Stimulated activated CD8-positive, alpha-beta memory T cell treated with anti-CD3 and anti-CD28 coated beads, Interleukin-15, amount 100 ng/mL, for 1 hour (primary cell): ENCODE measurements around the gene SMOC2.

ENCODE experiments used
- DNase-seq: peaks from one replicate; pipeline ENCODE4 v3.0.0-alpha.2; 2020; ENCODE audit warnings: low read depth

The SMOC2 gene

DNA sequence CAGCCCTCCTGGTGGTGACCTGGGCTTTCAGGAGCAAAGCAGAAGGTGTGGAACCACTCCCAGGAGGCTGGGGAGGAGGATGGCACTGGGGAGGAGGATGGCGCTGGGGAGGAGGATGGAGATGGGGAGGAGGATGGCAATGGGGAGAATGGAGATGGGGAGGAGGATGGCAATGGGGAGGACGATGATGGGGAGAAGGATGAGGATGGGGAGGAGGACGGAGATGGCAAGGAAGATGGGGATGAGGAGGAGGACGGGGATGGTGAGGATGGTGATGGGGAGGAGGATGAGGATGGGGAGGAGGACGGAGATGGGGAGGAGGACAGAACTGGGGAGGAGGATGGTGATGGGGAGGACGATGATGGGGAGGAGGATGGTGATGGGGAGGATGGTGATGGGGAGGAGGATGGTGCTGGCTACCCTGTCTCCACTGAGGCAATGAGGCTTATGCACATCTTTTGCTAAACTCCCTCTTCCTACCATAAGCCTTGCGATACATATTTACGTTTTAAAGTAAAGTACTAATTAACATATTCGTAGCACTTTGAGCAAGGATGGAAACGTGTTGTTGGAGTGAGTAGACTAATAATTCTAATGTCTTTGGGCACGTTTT, 7.4 kb downstream of the SMOC2 start:
- DNase-seq, result no peak

DNA sequence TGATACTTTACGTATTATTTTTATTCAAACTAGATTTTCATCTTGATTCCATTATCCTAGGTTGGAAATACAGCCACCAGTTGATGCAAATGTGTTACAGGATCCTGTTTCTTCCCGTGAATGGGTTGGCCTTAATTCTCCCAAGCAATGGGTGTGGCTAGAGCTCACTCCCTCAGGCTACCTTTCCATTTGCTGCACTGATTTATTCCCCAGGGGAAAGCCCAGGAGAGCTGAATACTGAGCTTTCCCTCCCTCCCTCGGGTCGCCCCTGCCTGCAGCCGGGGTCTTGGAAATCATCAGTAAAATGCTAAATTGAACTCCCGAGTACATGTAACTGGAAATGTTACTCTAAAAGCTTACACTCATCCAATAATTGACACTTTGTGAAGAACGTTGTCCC, 9.9 kb downstream of the SMOC2 start:
- no peak for DNase-seq

DNA sequence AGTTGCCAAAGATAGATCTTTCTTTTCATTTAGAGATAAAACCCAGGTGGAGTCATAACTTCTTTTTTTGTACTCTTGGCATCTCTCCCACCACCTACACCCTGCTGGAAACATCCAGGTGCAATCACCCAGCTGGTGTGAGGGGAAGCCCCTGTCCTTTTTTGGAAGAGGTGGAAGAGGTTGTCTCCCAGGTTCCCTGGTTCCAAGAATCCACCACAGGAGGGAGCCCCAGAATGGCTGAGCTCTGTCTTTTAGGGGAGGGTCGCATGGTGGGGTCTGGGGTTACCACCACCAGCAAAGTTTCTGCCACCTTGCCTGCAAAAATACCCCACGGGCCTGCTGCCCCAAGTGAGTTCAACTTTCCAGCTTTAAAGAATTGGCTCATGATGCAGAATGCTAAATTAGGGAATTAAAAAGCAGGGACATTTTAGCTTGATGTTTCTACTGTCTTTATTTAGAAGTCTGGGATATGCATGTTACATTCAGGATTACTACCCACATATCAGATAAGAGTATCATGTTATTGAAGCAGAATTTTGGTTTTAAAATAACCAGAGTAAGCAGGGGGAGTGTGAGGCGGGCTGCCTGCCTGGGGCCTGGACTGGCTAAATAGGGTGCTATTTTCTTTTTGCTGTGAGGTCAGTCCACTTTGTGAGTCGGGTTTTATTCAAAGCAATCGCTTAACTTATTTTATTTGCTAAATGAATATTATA, 11.0 kb downstream of the SMOC2 start:
- DNase-seq, result no peak

DNA sequence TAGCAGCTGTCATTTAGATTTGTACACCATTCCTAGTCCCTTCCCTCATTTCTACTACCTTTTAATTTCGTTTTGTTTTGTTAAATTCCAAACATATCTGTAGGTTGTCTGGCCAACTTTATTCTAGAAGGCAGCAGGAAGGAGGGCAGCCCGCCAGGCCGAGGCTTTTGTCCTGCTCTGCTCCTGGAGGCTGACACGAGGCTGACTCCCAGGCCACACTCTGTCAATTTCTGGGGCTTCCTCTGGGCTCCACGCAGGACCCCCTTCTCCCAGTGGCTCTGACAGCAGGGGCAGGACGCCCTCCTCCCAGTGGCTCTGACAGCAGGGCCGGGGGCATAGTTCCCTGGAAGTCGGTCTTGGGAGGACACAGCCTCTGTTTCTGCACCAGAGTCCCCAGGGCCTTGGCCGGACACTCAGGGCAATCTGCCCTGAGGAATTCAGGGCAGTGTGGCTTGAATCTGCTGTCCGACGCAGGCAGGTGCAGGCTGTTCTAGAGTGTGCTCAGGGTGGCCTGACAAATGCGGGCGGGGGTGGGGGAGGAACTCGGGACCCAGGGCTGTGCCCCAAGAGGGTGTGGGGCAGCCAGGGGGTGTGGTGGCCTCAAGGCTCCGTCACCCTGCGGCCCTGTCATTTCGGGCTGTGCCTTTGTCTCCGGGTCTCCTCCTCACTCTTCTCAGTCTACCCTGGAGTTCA, 11.8 kb downstream of the SMOC2 start:
- DNase-seq, result no peak

DNA sequence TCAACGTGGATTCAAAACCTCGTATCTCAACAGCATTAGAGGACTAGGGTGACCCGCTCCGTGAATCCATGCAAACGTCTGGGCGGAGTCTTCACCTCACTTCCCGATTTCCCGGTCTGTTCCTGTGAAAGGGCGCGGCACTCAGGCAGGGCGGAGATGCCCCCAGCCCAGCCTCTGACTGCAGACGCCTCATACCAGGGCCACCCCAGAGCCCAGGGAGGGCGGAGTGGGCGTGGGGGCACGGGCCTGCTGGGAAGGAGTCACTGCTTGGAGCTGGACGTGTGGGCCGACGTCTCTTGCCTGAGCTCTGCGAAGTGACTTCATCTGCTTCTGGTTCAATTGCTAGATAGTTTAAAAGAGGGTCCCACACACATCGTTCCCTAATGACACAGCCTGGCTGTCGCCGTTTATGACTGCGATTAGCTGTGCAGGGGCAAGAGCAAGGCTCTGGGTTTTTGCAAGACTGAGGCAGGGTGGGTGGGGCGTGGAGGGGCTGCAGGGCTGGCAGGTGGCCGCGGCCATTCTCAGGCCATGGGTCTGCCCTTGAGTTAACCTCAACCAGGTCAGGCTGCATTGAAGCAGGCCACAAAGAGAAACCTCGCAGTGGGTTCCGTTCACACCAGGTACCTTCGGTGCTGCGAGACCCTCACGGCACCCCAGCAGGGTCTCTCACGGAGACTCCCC, 15.0 kb downstream of the SMOC2 start:
- DNase-seq, result no peak

DNA sequence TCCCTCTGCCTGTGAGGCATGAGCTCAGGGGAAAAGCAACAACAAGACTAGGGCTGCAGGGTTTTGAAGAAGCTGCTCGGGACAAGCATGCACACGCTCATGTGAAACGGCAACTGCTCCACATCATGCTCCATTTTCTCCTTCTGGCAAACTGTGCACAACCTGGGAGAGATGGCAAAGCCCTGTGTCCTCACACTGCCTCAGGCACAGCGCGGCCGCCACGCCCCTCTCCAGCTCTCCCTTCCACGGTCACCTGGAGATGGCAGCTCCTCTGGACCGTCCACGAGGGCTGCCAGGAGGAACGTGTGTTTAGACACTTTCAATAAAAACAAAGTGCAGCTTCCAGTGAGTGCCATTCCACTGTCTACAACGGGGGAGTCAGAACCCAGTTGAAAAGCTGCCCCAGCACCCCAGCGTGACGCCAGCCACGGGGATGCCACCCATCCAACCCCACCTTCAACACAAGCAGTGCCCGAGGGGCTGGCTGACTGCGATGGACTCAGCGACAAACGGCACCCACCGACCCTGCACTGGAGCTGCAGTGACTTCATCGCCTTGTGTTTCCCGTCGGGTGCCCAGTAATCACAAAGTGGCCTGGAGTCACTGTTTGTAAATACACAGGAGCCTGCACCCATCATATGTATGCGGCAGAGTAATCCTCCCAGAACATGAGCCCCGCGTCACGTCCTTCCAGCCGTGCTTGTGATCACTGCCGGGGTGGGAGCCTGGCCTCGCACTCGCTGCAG, 16.1 kb downstream of the SMOC2 start:
- DNase-seq, result no peak

DNA sequence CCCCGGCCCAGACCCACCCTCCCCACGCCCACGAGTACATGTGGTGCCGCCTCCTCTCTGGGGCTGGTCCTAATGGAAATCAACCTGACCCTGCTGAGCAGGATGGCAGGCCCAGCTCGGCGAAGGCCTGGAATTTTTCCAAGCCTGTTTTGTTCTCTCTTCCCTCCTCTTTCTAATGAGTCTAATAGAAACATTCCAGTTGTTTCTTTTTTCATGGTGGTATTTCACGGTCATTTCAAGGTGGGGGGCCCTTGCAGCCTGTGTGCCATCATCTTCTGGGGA, 16.6 kb downstream of the SMOC2 start:
- no peak for DNase-seq

DNA sequence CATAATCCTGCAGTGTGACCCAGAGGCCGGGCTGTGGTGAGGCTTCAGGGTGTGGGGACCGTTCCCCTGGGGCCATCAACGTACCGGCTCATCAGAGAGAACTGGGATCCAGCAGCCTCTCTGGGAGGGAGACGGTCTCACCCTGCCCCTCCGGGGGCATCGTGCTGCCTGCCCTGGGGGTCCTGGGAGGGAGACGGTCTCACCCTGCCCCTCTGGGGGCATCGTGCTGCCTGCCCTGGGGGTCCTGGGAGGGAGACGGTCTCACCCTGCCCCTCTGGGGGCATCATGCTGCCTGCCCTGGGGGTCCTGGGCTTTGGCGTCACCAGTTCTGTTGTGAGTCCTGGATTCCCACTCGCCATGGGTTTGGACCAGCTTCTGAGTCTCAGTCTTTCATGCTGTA, 17.1 kb downstream of the SMOC2 start:
- DNase-seq, result no peak

DNA sequence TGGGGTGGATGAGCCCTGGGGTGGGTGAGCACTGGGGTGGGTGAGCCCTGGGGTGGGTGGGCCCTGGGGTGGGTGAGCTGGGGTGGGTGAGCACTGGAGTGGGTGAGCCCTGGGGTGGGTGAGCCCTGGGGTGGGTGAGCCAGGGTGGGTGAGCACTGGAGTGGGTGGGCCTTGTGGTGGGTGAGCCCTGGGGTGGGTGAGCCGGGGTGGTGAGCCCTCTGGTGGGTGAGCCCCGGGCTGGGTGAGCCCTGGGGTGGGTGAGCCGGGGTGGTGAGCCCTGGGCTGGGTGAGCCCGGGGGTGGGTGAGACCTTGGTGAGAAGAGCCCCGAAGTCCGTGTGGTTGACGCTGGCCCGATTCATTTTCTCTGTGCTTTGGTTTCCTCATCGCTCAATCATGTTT, 18.6 kb downstream of the SMOC2 start:
- no peak for DNase-seq

DNA sequence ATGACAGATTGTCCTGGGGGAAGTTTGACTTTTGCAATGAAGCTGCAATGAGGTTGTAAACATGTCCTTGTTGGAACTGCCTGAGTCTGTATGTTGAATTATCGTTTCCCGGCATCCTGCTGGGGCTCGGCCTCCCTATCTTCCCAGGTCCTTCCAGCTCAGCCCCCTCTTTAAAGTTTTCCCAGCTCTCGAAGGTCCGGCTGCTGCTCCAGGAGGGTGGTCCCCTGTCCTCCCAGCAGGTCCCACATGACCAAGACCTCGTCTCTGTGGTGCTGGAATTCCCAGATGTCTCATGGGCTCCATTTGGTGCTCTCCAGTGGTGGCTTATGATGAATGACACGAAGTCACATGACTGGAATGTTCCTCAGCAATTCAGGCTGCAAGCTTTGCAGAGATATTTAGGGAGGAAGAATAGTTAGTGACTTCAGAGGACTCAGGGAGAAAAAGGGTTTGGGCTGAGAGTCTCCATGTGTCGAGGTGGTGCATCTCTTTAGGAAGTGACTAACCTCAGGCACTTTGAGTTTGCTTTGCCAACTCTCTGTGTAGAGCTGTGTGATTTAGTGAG, 21.4 kb downstream of the SMOC2 start:
- no peak for DNase-seq

DNA sequence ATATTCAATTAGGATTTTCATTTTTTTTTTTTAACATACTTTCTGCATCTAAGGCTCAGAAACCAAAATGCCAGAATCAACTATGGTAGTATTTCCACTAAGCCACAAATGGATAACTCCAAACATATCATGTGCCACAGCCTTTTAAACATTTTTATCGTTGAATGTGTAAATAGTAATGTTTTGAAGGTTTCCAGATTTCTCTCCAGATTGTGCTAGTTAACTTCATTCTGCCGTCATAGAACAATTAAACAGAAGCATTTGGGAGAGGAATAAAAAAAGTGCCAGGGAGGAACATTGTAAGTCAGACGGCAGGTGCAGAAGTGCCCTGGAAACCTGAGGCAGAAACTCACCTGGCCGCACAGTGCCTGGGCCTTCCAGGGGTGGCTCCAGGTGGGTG, 23.6 kb downstream of the SMOC2 start:
- no peak for DNase-seq

DNA sequence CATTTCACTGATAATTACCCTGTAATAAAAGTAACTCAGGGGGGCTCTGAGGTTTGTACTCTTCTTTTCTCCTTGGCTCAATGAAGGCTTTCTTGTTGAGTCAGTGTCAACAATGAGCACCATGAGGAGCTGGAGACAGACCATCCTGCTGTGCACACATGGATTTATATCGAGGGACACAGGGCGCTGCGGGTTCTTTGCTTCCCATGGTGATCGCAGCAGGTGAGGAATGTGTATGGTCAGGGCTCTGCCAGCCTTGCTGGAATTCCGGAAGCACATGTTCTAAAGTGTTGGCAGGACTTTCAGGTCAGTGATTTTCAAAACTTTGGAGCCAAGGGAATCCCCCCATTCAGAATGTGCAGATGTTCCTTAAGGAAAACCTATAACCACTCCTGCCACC, 27.1 kb downstream of the SMOC2 start:
- DNase-seq, result no peak

DNA sequence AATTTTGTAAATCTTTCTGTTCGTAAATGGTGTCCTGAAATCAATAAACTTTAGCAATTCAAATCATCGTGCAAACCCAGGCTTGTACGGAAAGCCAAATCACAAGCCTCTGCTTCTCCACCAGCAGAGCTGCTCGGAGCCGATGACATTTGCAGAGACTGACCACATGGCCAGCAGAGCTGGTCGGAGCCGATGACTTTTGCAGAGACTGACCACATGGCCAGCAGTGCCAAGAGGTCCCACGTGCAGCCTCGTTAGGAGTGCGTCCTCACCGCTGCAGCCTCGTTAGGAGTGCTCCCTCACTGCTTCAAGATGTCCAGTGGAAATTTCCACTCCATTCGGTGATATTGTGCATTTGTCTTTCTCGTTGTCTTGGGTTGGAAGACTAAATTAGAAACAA, 28.5 kb downstream of the SMOC2 start:
- DNase-seq, result no peak

DNA sequence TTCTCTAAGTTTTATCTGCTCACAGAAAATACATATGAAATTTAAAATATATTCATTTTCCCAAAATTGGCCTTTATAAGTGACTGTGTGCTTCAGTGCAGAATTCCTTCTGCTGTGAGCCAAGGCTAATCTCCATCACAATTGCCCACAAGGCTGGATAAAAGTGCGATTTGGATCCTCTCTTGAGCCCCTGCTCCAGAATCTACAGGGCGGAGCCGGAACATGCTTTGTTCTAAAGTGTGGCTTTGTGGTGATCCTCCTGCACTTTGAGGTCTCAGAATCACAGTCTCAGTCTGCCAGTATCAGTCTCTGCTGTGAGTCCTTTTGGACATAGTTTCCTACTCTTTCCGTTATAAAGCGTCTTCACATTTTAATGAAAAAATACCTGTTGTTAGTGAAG, 28.9 kb downstream of the SMOC2 start:
- no peak for DNase-seq

DNA sequence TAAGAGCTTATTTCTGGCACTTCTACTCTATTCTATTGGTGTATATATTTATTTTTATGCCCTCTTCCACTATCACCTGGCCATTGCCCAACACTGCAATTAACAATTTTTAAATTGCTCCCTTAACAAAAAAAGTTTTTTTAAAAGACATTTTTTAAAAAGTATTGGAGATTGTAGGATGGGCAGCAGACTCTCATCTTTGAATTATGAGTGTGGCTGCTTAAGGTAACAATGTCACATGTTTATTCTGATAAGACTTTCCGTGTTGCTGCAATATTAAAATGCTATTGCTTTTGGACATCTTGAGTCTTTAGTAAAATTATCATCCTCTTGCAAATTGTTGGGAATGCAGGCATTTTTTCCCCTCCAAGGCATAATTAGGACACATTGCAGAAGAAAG, 31.4 kb downstream of the SMOC2 start:
- no peak for DNase-seq

DNA sequence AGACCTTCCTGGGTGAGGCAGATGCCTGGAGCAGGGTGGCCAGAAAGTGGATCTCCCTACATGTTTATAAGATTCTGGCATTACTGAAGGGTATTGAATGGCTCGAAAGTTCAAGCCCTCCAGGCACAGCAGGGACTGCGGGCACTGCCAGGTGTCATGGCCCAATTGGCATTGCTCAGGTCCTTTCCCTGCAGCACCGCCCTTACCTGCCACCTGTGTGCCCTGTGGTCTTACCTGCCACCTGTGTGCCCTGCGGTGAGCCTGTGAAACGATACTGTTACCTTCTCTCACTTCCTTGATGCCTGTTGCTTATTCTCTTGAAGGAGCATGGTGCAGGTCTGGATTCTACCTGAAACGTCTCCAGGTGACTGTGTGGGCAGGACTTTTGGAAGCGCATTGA, 32.2 kb downstream of the SMOC2 start:
- no peak for DNase-seq

DNA sequence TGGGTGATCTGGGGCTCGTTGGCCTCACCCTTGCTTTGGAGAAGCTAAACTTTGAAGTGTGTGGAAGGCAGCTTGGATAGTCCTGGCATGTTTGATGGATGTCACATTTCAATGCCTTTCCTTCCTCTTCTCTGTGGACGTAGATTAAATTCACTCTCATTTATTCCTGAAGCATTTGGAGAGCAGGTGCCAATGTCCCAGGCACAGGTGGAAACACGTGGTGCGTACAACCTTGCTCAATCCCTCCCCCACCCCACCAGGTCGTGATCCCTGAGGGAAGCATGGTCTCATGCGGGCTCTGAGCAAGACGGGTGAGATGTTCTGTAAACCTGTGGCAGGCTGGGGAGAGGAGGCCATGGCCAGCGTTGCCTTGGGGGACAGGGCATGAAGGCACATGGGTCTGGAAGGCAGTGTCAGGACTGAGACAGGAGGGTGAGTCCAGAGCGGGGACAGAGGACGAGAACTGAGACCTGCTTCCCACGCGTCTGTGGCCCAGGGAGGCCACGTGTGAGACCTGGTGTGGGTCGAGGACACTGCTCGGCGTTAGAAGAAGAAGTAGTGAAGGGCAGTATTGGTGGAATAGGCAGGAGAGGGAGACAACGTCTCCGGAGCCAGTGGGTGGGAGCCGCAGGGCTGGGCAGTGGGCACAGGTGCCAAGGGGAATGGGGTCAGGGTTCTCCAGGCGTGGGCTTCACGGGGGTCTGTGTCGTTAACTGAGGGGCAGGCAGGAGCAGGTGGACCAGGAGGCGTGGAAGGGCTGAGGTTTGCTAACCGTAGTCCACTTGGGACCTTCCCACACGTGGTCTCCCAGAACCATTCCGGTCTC, 34.4 kb downstream of the SMOC2 start:
- no peak for DNase-seq

DNA sequence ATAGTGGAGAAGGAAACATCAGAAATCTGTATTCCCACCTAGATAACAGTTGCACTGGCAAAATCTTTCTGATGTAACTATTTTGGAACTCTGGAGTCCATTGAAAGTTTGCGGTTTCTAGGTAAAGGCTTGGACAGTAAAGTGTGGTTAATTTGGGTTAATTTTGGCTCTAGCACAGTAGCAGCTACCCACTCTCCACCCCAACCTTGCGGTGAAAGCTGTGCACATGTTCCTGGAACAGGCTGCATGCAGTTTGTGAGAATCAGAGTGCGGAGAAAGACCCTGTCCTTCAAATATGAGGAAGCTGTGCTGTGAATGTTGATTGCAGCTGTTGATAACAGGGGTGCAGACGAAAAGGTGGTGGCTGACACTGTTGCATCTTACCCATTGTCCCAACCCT, 38.4 kb downstream of the SMOC2 start:
- DNase-seq, result no peak

DNA sequence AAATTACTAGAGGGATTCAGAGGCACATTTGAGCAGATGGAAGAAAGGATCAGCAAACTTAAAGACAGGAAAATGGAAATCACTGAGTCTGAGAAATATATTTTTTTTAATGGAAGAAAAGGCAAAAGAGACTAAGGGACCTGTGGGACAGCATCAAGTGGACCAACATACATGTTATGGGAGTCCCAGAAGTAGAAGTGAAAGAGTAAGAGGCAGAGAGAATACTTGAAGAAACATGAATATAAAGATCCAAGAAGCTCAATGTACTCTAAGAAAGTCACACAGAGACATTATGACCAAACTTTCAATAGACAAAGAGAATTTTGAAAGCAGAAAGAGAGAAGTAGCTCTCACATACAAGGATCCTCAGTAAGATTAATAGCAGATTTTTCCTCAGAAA, 39.5 kb downstream of the SMOC2 start:
- no peak for DNase-seq

DNA sequence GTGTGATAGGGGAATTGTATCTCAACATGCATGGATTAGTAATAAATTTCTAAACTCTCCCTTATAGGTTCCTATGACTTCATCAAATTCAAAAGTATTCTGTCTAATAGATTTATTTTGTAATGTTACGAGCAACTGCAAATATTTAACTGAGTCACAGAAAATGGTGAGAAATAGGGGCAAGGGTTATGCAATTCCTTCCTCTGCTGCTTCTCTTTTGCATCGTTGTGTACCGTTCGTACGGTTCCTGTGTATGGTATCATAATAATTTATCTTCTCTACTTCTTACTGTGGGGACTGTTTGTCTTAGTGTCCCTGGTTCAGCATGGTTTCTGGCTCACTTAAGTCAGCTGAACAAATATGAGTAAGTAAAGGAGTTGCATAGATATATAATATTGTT, 44.8 kb downstream of the SMOC2 start:
- DNase-seq, result no peak

DNA sequence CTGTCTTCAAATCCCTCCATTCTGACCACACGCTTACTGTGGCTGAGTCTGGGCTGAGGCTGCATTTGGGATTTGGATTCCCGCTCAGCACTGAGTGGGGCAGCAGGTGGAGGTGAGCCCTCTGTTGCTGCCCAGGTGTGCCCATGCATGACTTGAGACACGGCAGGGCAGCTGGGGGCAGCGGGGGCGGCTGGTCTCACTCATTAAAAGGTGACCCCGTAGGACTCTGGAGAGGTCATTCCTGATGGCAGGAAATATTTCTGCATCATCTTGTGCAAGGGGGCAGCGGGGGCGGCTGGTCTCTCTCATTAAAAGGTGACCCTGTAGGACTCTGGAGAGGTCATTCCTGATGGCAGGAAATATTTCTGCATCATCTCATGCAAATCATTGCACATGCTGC, 49.8 kb downstream of the SMOC2 start:
- no peak for DNase-seq
